ENCODE data around the gene ZCWPW2.

Gene ZCWPW2

GRCh38 chr3:28345690-28346089 lies 2.8 kb upstream of the ZCWPW2 start:
- H3K4me3 ChIP-seq (ENCODE audit: low read depth, low read length), result peak overlapping the region; percentile 81
- no peak for TF ChIP-seq MAX (IDR thresholded peaks at IDR 0.05; ENCODE audit: low read depth, low read length)
- no peak for TF ChIP-seq POLR2A (IDR thresholded peaks at IDR 0.05; ENCODE audit: extremely low read depth, insufficient read length)
- TF ChIP-seq MYC (IDR thresholded peaks at IDR 0.05; ENCODE audit: low read depth, low read length), result no peak
- TF ChIP-seq, protein P1, sequence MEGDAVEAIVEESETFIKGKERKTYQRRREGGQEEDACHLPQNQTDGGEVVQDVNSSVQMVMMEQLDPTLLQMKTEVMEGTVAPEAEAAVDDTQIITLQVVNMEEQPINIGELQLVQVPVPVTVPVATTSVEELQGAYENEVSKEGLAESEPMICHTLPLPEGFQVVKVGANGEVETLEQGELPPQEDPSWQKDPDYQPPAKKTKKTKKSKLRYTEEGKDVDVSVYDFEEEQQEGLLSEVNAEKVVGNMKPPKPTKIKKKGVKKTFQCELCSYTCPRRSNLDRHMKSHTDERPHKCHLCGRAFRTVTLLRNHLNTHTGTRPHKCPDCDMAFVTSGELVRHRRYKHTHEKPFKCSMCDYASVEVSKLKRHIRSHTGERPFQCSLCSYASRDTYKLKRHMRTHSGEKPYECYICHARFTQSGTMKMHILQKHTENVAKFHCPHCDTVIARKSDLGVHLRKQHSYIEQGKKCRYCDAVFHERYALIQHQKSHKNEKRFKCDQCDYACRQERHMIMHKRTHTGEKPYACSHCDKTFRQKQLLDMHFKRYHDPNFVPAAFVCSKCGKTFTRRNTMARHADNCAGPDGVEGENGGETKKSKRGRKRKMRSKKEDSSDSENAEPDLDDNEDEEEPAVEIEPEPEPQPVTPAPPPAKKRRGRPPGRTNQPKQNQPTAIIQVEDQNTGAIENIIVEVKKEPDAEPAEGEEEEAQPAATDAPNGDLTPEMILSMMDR (IDR thresholded peaks at IDR 0.05; ENCODE audit: low read depth, low read length), result no peak
- DNase-seq (ENCODE audit: low read depth), result no peak

DNA sequence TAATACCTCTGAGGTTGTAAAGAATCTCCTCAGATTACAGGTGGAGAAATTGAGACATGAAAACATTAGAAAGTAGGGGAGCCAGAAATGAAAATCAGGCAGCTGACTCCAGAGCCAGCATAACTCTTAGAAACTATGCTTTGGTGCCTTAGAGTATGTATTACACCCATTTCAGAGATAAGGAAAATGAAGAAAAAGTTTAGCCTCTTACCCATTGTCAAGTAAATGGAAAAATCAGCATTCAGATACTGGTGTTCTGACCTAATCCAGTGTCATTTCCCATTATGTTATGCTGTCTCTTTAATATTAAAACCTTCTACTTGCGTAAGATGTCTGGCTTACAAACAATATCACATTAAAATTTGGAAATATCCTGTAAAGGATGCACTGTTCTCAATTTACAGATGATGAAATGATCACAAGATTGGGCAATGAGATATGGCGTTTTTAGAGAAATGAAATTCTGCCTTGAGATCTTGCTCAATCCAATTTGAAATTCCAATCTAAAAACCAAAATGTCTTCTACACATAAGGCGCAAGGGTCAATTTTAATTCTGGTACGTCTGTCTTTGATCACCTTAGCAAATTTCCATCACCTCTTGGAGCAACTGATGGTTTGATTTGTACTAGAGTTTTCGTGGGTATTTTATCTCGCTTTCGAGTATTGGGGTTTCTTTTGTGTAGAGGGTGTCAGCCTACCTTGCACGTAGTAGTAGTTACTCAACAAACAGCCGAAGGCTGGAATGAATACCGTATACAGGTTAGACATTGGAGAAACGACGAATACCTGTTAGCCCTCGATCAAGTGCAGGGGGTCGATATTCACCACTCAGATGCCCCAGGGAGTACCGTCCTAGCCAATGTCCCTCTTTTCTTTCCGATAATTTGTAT lies 902 bp upstream of the ZCWPW2 start:
- DNase-seq (ENCODE audit: low read depth), result peak; percentile 81
- TF ChIP-seq, protein P1 (IDR thresholded peaks at IDR 0.05; ENCODE audit: low read depth, low read length), result no peak
- no peak for TF ChIP-seq MYC (IDR thresholded peaks at IDR 0.05; ENCODE audit: low read depth, low read length)
- no peak for TF ChIP-seq POLR2A (IDR thresholded peaks at IDR 0.05; ENCODE audit: extremely low read depth, insufficient read length)
- TF ChIP-seq MAX (IDR thresholded peaks at IDR 0.05; ENCODE audit: low read depth, low read length), result no peak
- H3K4me3 ChIP-seq (ENCODE audit: low read depth, low read length), result peak overlapping the region; percentile 81

- TF ChIP-seq MYC (IDR thresholded peaks at IDR 0.05; ENCODE audit: low read depth, low read length) (no peak), POLR2A (IDR thresholded peaks at IDR 0.05; ENCODE audit: extremely low read depth, insufficient read length) (no peak), MAX (IDR thresholded peaks at IDR 0.05; ENCODE audit: low read depth, low read length) (no peak)
- TF ChIP-seq, protein P1 (IDR thresholded peaks at IDR 0.05; ENCODE audit: low read depth, low read length), result no peak
- H3K4me3 ChIP-seq (ENCODE audit: low read depth, low read length), result peak overlapping the region; percentile 81
- no peak for DNase-seq (ENCODE audit: low read depth)
Measured at GRCh38 chr3:28348265-28348628, 274 bp upstream of the ZCWPW2 start.

GRCh38 chr3:28349469-28350000 lies 1.0 kb downstream of the ZCWPW2 start:
- TF ChIP-seq, protein P1 (IDR thresholded peaks at IDR 0.05; ENCODE audit: low read depth, low read length), result no peak
- no peak for TF ChIP-seq MYC (IDR thresholded peaks at IDR 0.05; ENCODE audit: low read depth, low read length)
- TF ChIP-seq MAX (IDR thresholded peaks at IDR 0.05; ENCODE audit: low read depth, low read length), result no peak
- no peak for TF ChIP-seq POLR2A (IDR thresholded peaks at IDR 0.05; ENCODE audit: extremely low read depth, insufficient read length)

GRCh38 chr3:28376424-28376823 lies 27.9 kb downstream of the ZCWPW2 start:
- H3K4me3 ChIP-seq (ENCODE audit: low read depth, low read length), result no peak overlapping the region
- no peak for TF ChIP-seq POLR2A (IDR thresholded peaks at IDR 0.05; ENCODE audit: extremely low read depth, insufficient read length)
- TF ChIP-seq MAX (IDR thresholded peaks at IDR 0.05; ENCODE audit: low read depth, low read length), result no peak
- peak; percentile 1 for DNase-seq (ENCODE audit: low read depth)

More at GRCh38 chr3:28349469-28350000, 1.0 kb downstream of the ZCWPW2 start:
- H3K4me3 ChIP-seq (ENCODE audit: low read depth, low read length), result peak overlapping the region; percentile 81
- no peak for DNase-seq (ENCODE audit: low read depth)

DNA sequence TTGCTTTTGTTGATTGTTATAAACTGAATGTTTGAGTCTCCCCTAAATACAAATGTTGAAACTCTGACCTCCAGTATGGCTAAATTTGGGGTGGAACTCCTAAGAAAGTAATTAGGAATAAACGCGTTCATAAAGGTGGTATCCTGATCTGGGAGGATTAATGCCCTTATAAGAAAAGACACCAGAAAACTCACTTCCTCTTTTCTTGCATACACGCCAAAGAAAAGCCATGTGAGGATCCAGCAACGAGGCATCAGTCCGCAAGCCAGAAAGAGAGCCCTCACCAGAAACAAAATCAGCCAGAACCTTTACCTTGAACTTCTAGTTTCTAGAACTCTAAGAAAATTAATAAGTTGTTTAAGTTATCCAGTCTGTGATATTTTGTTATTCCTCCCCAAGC lies 37.5 kb downstream of the ZCWPW2 start:
- H3K4me3 ChIP-seq (ENCODE audit: low read depth, low read length), result no peak overlapping the region
- DNase-seq (ENCODE audit: low read depth), result peak; percentile 16
- peak; percentile 26; the same call in 1 of the 2 replicates for TF ChIP-seq MAX (IDR thresholded peaks at IDR 0.05; ENCODE audit: low read depth, low read length)
- TF ChIP-seq POLR2A (IDR thresholded peaks at IDR 0.05; ENCODE audit: extremely low read depth, insufficient read length), result no peak
- no peak for TF ChIP-seq MYC (IDR thresholded peaks at IDR 0.05; ENCODE audit: low read depth, low read length)

All from NB4 (cell line).